Brain pericyte (primary cell): ENCODE measurements around the gene CUL5.
"Not testable (repeated sequence)": the region's sequence is repeated elsewhere in the genome, so short reads cannot be mapped to it uniquely, and the experiment has no call there.

Experiments used
- DNase-seq: peaks from one replicate; pipeline ENCODE4 v3.0.0-alpha.2; 2012; ENCODE audit warnings: low read depth, low spot score

Gene CUL5

GRCh38 chr11:108019870-108020540 is 11.3 kb downstream of the CUL5 start:
- DNase-seq, result no peak

DNA sequence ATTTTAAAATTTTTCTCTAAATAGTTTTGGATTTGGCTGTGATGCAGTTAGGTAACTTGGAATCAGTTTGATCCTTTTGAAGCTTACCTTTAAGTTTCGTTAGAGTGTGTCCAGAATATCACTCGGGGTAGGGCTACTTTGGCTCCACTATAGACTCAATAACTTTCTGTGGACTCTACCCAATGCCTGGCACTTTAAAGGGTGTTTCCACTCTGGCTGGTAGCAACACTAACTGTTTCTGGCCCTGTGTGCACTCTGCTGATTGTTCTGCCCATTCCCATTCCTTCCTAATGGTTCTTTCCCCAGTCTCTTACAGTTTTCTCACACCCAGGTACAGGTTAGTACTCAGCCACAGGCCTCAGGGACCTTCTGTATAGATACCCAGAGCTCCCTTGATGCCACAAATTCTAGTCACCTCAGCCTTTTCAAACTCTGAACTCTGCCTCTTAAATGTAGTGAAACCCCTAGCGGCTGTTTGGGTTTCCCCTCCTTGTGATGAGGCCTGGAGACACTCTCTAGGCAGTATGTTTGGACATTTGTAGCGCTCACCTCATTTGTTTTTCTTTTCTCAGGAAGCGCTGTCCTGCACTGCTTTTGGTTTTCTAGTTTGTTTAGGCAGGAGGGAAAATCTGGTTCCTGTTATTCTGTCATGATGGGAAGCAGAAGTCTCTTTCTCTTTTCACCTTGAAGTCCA is 16.8 kb downstream of the CUL5 start:
- DNase-seq, result no peak

- DNase-seq, result no peak
Measured at GRCh38 chr11:108027057-108027456, 18.4 kb downstream of the CUL5 start.

GRCh38 chr11:108028822-108029441 is 20.2 kb downstream of the CUL5 start:
- not testable (repeated sequence) for DNase-seq

- DNase-seq, result not testable (repeated sequence)
Measured at GRCh38 chr11:108031604-108032003, 22.9 kb downstream of the CUL5 start.

DNA sequence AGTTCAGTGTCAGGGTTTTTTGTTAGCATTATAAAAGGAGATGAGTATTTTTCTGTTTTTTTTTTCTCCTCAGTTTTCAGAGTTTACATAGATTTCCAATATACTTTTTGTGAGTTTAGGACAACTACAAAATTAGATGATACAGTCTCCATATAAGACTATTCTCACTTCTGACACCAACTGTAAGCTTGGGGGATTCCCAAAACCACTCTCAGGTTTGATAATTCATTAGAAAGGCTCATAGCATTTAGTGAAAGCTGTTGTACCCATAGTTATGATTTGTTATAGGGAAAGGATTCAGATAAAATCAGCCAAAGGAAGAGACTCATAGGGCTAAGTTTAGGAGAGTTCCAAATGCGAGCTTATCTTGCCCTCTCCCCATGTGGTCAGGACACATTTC is 24.1 kb downstream of the CUL5 start:
- DNase-seq, result no peak

GRCh38 chr11:108034034-108034433 is 25.3 kb downstream of the CUL5 start:
- DNase-seq, result no peak

GRCh38 chr11:108034952-108035351 is 26.3 kb downstream of the CUL5 start:
- DNase-seq, result no peak

DNA sequence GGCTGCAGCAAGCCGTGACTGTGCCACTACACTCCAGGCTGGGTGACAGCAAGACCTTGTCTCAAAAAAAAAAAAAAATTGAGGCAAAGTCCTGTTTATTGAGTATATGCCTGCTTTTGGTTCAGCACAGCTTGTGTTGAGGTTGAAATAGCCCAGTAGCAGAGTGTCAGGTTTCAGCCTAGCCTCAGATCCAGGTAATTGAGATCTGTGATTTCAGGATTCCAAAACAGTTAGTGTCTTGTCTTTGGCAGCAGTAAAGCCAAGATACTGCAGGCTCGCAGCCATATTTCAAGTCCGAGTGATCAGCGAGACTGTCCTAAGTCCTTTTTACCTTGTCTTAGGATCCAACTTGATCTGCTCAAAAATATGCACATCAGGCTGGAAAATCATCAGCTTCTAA is 27.0 kb downstream of the CUL5 start:
- DNase-seq, result no peak

- DNase-seq, result no peak
Measured at GRCh38 chr11:108037211-108037610, 28.5 kb downstream of the CUL5 start.

DNA sequence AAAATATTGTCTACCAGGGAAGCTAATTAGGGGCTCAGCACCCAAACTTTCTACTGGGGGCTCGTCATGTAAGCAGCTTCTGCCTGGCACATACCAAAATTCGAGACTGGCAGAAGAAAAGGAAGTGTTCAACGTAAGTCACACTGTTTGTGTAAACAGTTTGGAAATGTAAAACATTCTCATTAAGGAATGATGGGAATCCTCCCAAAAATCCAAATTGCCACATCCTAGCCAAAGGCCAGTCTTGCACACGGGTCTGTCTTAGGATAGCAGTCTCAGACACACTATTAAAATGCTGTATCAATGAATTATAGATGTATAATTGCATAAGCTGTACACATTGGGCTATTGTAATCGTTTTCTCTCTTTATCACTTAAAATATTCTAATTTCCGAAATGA is 28.9 kb downstream of the CUL5 start:
- no peak for DNase-seq

DNA sequence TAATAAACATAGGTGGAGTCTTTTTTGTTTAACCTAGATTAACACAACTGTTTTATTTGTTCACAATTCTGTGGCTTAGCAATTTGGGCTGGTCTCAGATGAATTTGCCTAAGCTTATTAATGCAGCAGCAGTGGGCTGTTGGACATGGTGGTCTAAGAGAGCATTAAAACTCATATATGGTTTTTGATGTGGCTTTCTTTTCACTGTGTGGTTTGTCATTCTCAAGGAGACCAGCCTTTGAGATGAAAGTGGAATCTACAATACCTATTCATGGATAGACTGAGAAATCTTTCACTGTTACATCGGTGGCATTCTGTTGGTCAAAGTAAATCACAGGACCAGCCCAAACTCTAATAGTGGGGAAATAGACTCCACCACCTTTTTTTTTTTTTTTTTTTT is 39.6 kb downstream of the CUL5 start:
- no peak for DNase-seq

DNA sequence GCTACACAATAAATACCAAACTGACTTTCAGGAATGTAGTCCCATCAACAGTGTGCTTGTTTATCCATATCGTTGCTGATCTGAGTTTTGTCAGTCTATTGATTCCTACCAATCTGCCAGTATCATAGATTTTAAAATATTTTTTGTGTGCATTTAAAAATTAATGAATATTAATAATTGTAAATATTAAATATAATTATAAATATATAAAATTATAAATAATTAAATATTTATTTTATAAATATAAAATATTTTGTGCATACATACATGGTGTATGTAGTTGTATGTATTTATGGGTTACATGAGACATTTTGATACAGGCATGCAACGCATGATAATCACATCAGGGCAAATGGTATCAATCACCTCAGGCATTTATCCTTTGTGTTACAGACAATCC is 53.6 kb downstream of the CUL5 start:
- DNase-seq, result no peak

- DNase-seq, result no peak
Measured at GRCh38 chr11:108063410-108063809, 54.7 kb downstream of the CUL5 start.

GRCh38 chr11:108069947-108070346 is 61.2 kb downstream of the CUL5 start:
- DNase-seq, result no peak

DNA sequence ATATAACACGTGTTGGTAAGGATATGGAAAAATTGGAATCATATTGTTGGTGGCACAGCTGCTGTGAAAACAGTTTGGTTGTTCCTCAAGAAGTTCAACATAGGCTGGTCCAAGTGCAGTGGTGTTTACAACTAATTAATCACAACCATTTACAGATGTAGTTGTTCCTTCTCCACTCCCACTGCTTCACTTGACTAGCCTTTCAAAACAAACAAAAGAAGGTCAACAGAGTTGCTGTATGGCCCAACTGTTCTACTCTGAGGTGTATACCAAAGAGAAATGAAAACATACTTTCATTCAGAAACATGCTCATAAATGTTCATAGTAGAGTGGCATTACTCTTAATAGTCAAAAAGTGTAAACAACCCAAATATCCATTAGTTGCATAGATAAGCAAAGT is 76.1 kb downstream of the CUL5 start:
- DNase-seq, result no peak

DNA sequence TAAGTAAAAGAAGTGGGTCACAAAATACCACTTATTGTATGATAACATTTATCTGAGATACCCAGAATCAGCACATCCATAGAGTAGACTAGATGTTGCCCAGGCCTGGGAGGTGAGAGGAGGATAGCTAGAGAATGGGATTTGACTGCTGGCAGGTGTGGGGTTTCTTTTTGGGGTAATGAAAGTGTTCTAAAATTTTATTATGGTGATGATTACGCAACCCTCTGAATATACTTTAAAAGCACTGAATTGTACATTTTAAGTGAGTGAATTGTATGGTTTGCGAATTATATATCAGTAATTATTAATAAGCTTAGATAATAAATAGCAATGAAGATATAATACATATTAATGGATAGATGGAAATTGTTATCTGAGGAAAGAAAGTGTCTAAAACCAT is 77.0 kb downstream of the CUL5 start:
- no peak for DNase-seq

DNA sequence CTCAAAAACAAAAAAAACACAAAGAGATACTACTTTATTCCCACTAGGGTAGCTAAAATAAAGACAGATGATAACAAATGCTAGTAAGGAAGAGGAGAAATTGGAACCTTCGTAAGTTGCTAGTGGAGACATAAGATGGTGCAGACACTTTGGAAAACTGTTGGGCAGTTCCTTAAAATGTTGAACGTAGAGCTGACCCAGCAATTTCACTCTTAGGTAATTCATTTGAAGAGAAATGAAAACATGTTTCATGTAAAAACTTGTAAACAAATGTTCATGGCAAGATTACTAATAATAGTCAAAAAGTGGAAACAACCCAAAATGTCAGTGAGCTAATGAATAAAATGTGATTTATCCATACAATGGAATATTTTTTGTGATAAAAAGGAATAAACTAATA is 83.4 kb downstream of the CUL5 start:
- DNase-seq, result no peak

GRCh38 chr11:108093128-108093904 is 84.6 kb downstream of the CUL5 start:
- no peak for DNase-seq

- DNase-seq, result no peak
Measured at GRCh38 chr11:108097179-108097578, 88.5 kb downstream of the CUL5 start.

- no peak for DNase-seq
Measured at GRCh38 chr11:108101090-108101775, 92.5 kb downstream of the CUL5 start.

- DNase-seq, result no peak
Measured at GRCh38 chr11:108111126-108111525, 102.4 kb downstream of the CUL5 start.
